Stimulated activated CD4-positive, alpha-beta T cell treated with anti-CD3 and anti-CD28 coated beads, Interleukin-1b, Interleukin-23, amount 100 ng/mL, for 4 hours (primary cell): Measurements from ENCODE around the gene CD151.

Source experiments
- DNase-seq, 2 donors: peaks; one replicate each; pipeline ENCODE4 v3.0.0-alpha.2; 2020; ENCODE audit warnings: low read depth in 2 of 2

CD151 gene

GRCh38 chr11:797296-798092 lies 35.3 kb upstream of the CD151 start:
- DNase-seq, result peak; percentile 43 to 64

DNA sequence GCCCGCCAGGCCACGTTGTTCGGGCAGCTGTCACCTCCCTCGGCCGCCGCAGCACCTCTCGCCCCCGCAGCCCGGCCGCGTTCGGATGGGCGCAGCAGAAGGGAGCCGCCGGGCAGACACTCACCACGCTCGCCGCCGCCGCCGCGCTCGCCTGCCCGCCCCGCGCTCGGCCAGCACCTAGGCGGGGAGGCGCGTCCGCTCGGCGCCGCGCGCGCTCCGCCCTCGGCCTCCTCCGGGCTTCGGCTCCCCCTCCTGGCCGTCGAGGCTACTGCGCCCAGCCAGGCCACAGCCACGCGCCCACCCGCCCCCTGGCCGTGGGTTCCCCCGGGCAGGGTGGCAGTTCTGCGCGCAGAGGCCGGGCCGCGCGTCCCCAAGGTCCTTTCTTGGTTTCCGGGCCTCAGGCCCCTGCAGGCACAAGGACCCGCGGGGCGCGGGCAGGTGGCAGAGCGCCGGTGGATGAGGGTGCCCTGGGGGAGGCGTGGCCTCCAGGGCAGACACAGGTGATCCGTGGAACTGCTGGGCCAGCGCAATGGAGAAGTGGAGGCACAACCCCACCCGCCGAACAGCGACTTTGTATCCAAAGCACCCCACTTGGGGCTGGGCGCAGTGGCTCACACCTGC lies 34.5 kb upstream of the CD151 start, which contains the start of gene SLC25A22:
SLC25A22 (minus strand) TSS at position 189 of the 621 bp plus-strand sequence. CDS start 3,275 bp downstream, outside the sequence.
- peak; percentile 75 to 87 for DNase-seq

GRCh38 chr11:799641-800316 lies 33.0 kb upstream of the CD151 start:
- no peak for DNase-seq

- DNase-seq, result no peak
Observed at GRCh38 chr11:800473-800872, 32.3 kb upstream of the CD151 start.

- DNase-seq, result no peak
Observed at GRCh38 chr11:801097-801780, 31.5 kb upstream of the CD151 start.

DNA sequence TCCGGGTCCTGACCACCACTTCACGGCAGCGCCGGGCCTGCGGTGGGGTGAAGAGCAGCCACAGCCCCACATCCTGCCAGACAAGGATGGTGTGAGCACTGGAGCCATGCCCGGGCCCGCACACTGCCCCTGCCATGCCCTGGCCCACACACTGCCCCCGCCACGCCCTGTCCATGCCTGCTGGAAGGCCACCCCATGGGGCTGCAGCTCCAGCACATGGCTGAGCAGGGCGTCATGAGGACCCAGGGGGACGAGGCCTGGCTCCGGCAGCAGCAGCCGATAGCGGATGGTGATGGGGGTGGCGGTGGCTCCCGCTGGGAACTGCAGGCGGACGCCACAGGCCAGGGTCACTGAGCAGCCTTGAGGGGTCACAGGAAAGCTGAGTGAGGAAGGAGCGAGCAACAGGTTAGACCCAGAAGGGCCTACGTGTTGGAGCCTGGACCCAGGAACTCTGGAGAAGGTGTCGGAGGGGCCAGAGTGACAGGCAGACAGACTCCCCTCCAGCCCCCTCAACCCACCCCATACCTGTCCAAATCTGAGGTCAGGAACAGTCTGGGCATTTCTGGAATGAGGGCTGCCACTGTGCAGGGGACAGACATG lies 30.6 kb upstream of the CD151 start:
- DNase-seq, result no peak

- no peak for DNase-seq
Observed at GRCh38 chr11:802693-803466, 29.9 kb upstream of the CD151 start.

- DNase-seq, result no peak
Observed at GRCh38 chr11:803467-803742, 29.3 kb upstream of the CD151 start.

GRCh38 chr11:803770-804598 lies 28.8 kb upstream of the CD151 start:
- DNase-seq, result no peak

GRCh38 chr11:804599-804964 lies 28.2 kb upstream of the CD151 start:
- DNase-seq, result no peak

DNA sequence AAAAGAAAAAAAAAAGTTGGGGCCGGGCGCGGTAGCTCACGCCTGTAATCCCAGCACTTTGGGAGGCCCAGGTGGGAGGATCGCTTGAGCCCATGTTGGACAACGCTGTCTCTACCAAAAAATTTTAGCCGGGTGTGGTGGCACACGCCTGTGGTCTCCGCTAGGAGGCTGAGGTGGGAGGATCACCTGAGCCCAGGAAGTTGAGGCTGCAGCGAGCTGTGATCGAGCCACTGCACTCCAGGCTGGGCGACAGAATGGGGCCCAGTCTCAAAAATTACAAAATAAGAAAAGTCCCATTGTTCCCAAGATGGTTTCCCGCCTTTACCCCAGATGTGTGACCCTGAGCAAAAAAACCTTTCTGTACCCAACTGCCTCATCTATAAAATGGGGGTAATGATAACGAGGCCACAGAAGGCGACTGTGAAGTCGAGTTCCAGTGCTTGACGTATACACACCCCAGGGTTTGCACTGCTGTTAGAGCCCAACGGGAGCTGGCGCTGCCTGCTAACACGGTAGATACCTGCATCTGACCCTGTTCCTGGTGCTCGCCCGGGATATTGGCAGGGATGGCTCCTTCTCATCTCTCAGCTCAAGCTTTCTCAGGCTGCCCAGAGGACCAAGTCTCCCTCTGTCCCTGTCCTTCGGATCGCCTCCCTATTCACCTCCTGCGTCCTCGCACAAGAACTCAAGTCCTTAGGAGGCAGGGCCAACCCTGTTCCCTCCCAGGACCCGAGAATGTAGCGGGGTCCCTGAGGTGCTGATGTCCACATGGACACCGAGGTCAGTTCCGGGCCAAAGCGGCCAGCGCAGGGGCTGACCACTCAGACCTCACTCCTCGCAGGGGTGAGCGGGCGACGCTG lies 24.1 kb upstream of the CD151 start:
- no peak for DNase-seq

- peak; percentile 94 for DNase-seq
Observed at GRCh38 chr11:809287-810039, 23.3 kb upstream of the CD151 start, which contains the start of gene RPLP2. RPLP2 (plus strand) TSS chr11:809967; CDS start chr11:810235, 268 bp downstream.

DNA sequence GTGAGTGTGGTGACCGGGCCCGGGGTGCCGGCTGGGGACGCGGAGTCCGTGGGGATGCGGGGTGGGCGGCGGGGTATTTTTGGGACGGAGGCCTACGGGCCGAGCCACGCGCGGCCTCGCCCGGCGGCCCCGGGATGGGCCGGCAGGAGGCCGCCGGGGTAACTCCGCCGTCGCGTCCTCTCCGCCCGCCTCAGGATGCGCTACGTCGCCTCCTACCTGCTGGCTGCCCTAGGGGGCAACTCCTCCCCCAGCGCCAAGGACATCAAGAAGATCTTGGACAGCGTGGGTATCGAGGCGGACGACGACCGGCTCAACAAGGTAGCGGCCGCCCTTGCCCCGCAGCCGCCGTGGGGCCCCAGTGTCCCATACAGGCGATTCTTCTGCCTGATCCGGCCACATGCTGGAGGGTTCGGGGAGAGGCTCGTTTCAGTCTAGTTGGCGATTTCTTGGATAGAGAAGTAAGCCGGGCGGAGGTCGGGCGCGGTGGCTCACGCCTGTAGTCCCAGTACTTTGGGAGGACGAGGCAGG lies 22.6 kb upstream of the CD151 start:
- no peak for DNase-seq

- DNase-seq, result no peak
Observed at GRCh38 chr11:811446-812245, 21.1 kb upstream of the CD151 start.

DNA sequence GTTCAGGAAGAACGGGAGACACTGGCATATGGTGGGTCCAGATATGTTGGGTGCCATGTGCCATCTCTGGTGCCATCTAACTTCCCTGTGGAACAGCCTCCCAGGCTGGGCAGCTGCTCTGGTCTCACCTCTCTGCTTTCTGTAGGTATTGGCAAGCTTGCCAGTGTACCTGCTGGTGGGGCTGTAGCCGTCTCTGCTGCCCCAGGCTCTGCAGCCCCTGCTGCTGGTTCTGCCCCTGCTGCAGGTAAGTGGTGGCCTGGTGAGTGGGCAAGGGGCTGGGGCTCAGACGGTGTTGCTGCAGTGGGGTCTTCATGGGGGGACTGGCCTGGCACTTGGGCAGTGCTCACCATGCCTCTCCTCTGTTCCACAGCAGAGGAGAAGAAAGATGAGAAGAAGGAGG lies 20.4 kb upstream of the CD151 start:
- DNase-seq, result no peak

- no peak for DNase-seq
Observed at GRCh38 chr11:813072-813455, 19.7 kb upstream of the CD151 start.

DNA sequence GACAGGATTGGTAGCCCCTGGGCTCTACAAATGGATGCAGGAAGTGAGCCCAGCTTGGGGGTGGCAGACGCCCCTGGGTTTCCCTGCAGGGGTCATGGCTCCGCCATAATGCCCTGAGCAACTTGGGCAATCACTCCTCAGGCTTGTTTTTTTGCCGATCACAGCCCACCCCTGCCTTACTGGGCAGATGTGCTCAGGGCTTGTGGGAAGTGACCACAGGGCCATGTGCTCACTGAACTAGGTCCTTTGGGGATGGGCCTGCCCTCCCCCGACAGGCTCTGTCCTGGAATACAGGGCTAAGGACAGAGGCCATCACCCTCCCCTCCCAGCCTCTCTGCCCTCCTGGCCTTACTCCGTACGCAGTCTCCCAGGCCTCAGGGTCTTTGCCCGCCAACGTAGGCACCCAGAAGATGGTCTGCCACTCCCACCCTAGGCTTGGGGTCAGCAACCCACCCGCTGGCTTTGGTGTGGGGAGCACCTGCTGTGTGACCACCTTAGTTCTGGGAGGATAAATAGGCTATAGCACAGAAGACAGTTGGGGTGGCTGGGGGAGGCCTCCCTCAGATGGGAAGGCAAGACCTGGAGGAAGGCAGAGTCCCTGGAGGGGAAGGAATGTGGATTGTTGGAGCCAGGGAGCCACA lies 19.2 kb upstream of the CD151 start:
- DNase-seq, result no peak
